GM19023 (cell line): ENCODE measurements around the gene PRKD3.

Source experiments
- ATAC-seq: cut with Tn5 transposase; IDR thresholded peaks from one replicate; pipeline ENCODE4 v1.9.1; 2021; ENCODE audit warnings: mild to moderate bottlenecking, moderate library complexity; ENCODE audit not compliant: unreplicated experiment

Gene PRKD3

GRCh38 chr2:37343537-37344434 is 19.2 kb upstream of the PRKD3 start:
- ATAC-seq: no peak

- no peak for ATAC-seq
Observed at GRCh38 chr2:37342591-37343220, 18.1 kb upstream of the PRKD3 start.

- ATAC-seq: no peak
Observed at GRCh38 chr2:37340637-37341036, 16.0 kb upstream of the PRKD3 start.

GRCh38 chr2:37338933-37339332 is 14.3 kb upstream of the PRKD3 start:
- ATAC-seq: no peak

GRCh38 chr2:37337620-37338280 is 13.1 kb upstream of the PRKD3 start:
- ATAC-seq: no peak

GRCh38 chr2:37335604-37336003 is 11.0 kb upstream of the PRKD3 start:
- no peak for ATAC-seq

GRCh38 chr2:37333256-37333655 is 8.6 kb upstream of the PRKD3 start:
- ATAC-seq: no peak

GRCh38 chr2:37332560-37332959 is 7.9 kb upstream of the PRKD3 start:
- ATAC-seq: no peak

- ATAC-seq: no peak
Observed at GRCh38 chr2:37330681-37331080, 6.0 kb upstream of the PRKD3 start.

- no peak for ATAC-seq
Observed at GRCh38 chr2:37326866-37327634, 2.4 kb upstream of the PRKD3 start.

- ATAC-seq: no peak
Observed at GRCh38 chr2:37326285-37326684, 1.7 kb upstream of the PRKD3 start.

GRCh38 chr2:37325625-37326071 is 1.0 kb upstream of the PRKD3 start:
- ATAC-seq: no peak

- ATAC-seq: no peak
Observed at GRCh38 chr2:37324536-37324785, 172 bp downstream of the PRKD3 start.

GRCh38 chr2:37323781-37324535 is 675 bp downstream of the PRKD3 start:
- ATAC-seq: peak; percentile 28

GRCh38 chr2:37323176-37323780 is 1.4 kb downstream of the PRKD3 start:
- ATAC-seq: no peak

- no peak for ATAC-seq
Observed at GRCh38 chr2:37322368-37322767, 2.3 kb downstream of the PRKD3 start.

- no peak for ATAC-seq
Observed at GRCh38 chr2:37321029-37321682, 3.5 kb downstream of the PRKD3 start.

- ATAC-seq: no peak
Observed at GRCh38 chr2:37319754-37320609, 4.7 kb downstream of the PRKD3 start.

- ATAC-seq: peak; percentile 79
Observed at GRCh38 chr2:37318401-37318800, 6.2 kb downstream of the PRKD3 start.
